ENCODE measurements around the gene PLAU. TPM values are rescaled to one million over a fixed set of nuclear protein-coding genes. Genes with fewer than 3 reads are reported as not detected.

The PLAU gene
- total and polyA plus RNA-seq, 2 of the 4 experiments (the other 2 are of a cell fraction): 123 to 283 TPM

DNA sequence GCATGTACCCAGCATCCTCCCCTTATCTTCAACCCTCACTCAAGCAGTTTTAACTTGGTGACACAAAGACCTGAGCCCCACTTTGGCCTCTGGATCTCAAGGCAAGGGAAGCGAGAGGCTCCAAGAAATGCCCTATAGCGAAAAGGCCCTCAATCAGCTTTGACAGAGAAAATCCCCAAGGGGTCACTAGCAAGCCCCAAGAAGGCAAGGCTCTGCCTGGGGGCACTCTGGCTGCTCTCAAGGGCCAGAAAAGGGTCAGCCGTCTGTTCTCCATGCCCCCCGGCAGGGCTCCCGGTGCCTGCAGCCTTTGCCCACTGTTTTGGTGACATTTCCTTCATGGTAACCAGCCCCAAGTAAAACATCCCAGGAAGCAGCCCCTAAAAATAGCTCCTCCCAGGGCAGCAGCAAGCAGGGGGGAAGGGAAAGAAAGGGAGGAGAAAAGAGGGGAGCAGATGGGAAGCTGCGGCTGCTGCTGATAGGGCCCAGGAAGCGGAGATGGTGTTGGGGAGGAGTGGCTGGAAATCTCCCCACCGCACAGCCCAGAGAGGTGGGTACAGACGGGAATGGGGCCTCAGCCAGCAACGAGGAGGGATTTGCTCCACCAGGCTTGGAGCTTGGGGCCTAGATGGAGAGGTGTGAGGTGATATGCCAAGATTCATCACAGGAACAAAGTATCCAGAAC is 43.7 kb upstream of the PLAU start:
- H3K56ac ChIP-seq (ENCODE audit: extremely low read depth, insufficient read depth, low read length): no peak overlapping the region
- no peak overlapping the region for H3K27ac ChIP-seq (ENCODE audit: insufficient read depth, low read length)
- no peak overlapping the region for H3K9ac ChIP-seq (ENCODE audit: low read depth, low read length)
- BruUV-seq (replicated peaks): no TSS peak
- no peak overlapping the region for H2BK15ac ChIP-seq (ENCODE audit: low read depth, low read length)
- in situ Hi-C loops (cut with MboI; ENCODE audit: low sequenced_read_pairs) (no loop called here), intact Hi-C loops (cut with micrococcal nuclease) (no loop called here), dilution Hi-C loops (cut with HindIII; ENCODE audit: low sequenced_read_pairs, unreplicated experiment) (no loop called here)
- H2BK120ac ChIP-seq (ENCODE audit: low read depth, low read length): no peak overlapping the region
- H2BK20ac ChIP-seq (ENCODE audit: low read depth, low read length): no peak overlapping the region
- ATAC-seq (ENCODE audit: low read depth) (peak; percentile 22; the same call in 1 of the 2 replicates), DNase-seq (no peak)
- H3K23ac ChIP-seq (ENCODE audit: low read depth, low read length): no peak overlapping the region; the same call in 1 of the 2 replicates
- TF ChIP-seq CEBPB (IDR thresholded peaks at IDR 0.05; ENCODE audit: low read depth, low read length) (no peak), RAD21 (IDR thresholded peaks at IDR 0.05; ENCODE audit: low read length) (no peak), SMC3 (IDR thresholded peaks at IDR 0.05; ENCODE audit: low read depth, low read length) (no peak), RFX5 (IDR thresholded peaks at IDR 0.05; ENCODE audit: low read depth, low read length) (no peak), FOS (IDR thresholded peaks at IDR 0.05; ENCODE audit: low read depth, low read length) (no peak)
- TF ChIP-seq, protein P1, sequence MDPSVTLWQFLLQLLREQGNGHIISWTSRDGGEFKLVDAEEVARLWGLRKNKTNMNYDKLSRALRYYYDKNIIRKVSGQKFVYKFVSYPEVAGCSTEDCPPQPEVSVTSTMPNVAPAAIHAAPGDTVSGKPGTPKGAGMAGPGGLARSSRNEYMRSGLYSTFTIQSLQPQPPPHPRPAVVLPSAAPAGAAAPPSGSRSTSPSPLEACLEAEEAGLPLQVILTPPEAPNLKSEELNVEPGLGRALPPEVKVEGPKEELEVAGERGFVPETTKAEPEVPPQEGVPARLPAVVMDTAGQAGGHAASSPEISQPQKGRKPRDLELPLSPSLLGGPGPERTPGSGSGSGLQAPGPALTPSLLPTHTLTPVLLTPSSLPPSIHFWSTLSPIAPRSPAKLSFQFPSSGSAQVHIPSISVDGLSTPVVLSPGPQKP (IDR thresholded peaks at IDR 0.05; ENCODE audit: borderline replicate concordance, low read depth, low read length): no peak
- H3K36me3 ChIP-seq (ENCODE audit: control insufficient read depth, insufficient read depth, low read length): peaks cover 42% of the 10 kb centered on the region
- ChIA-PET CTCF (no interaction called here), POLR2A (ENCODE audit: unreplicated experiment) (no interaction called here)
- H3K79me1 ChIP-seq (ENCODE audit: low read depth in 1 of 2, low read length in 2 of 2): peaks cover 35 to 76% of the 10 kb centered on the region in 2 experiments
- no peaks in the 10 kb centered on the region for H3K9me3 ChIP-seq (ENCODE audit: control insufficient read depth, insufficient read depth, low read length)
- H3K14ac ChIP-seq (replicated peaks; ENCODE audit: low read depth, low read length): no peak overlapping the region
- peaks cover 8% of the 10 kb centered on the region for H3K9me1 ChIP-seq (ENCODE audit: insufficient read depth, low read length)
- H4K91ac ChIP-seq (ENCODE audit: insufficient read depth, low read depth, low read length): no peak overlapping the region
- no peak overlapping the region for H3K4me2 ChIP-seq (ENCODE audit: low read depth, low read length)
- H3K18ac ChIP-seq (ENCODE audit: low read depth, low read length): no peak overlapping the region
- H3K4ac ChIP-seq (ENCODE audit: low read depth, low read length): no peak overlapping the region; the same call in 1 of the 2 replicates
- no peak overlapping the region for H4K5ac ChIP-seq (ENCODE audit: low read depth, low read length)
- no peak overlapping the region for H2AFZ ChIP-seq (replicated peaks; ENCODE audit: low read length, poor library complexity)
- 22% methylated on average over 4 of the region's 10 CpGs; no CpG with 5 or more reads in 1 of the 2 experiments for WGBS, 2 experiments (ENCODE audit: extremely low coverage in 2 of 2, insufficient read length in 1 of 2)
- H4K20me1 ChIP-seq (ENCODE audit: insufficient read depth, low read length): peaks cover 38% of the 10 kb centered on the region
- no peak overlapping the region for H2AK9ac ChIP-seq (replicated peaks; ENCODE audit: low read depth, low read length, poor library complexity)
- no peak overlapping the region for H2BK5ac ChIP-seq (ENCODE audit: low read depth, low read length, poor library complexity, severe bottlenecking)
- H4K8ac ChIP-seq (ENCODE audit: low read depth in 2 of 2, low read length in 2 of 2): no peak overlapping the region
- H2AK5ac ChIP-seq (ENCODE audit: low read depth, low read length): no peak overlapping the region; the same call in 1 of the 2 replicates
- H3K4me3 ChIP-seq (ENCODE audit: insufficient read depth, low read depth, low read length): no peak overlapping the region
- no peaks in the 10 kb centered on the region for H3K27me3 ChIP-seq (ENCODE audit: control insufficient read depth, insufficient read depth, low read length)
- H3K4me1 ChIP-seq (ENCODE audit: control insufficient read depth, insufficient read depth, low read length): peaks cover 6% of the 10 kb centered on the region
